Umbilical cord (tissue), 2 donors: ENCODE data around the gene SLC29A2. TPM values are rescaled to one million over a fixed set of nuclear protein-coding genes. Genes with fewer than 3 reads are reported as not detected.
"Not testable (repeated sequence)": the region's sequence is repeated elsewhere in the genome, so short reads cannot be mapped to it uniquely, and the experiment has no call there.

ENCODE experiments used
- DNase-seq: peaks from one replicate; pipeline ENCODE4 v3.0.0-alpha.2; 2015; ENCODE audit warnings: low spot score
- total RNA-seq: library from RNA; depleted of rRNA; stranded (reverse); fragments of >200 nt; gene quantifications from one replicate; pipeline ENCODE4 v1.2.3, GENCODE V29; 2014; ENCODE audit warnings: low replicate concordance; ENCODE audit not compliant: insufficient read depth

SLC29A2 gene
- total RNA-seq, 1 donor from 2014 or later, result 1.4 TPM

DNA sequence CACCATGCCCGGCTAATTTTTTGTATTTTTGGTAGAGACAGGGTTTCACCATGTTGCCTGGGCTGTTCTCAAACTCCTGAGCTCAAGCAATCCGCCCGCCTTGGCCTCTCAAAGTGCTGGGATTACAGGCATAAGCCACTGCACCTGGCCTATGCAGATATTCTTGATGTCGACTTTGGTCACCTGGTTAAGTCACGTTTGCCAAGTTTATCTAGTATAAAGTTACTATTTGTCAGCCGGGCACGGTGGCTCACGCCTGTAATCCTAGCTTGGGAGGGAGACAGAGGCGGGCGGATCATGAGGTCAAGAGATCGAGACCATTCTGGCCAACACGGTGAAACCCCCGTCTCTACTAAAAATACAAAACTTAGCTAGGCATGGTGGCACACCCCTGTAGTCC is 12.8 kb upstream of the SLC29A2 start:
- not testable (repeated sequence) for DNase-seq

DNA sequence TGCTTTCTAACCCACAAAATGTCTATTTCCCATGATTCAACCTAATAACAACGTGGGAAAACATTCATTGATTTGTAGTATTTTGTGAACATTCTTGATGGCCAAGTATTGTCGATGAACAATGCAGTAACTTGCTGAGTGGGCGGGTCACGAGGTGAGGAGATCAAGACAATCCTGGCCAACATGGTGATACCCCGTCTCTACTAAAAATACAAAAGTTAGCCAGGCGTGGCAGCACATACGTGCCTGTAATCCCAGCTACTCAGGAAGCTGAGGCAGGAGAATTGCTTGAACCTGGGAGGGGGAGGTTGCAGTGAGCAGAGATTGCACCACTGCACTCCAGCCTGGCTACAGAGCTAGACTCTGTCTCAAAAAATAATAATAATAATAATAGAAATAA is 8.7 kb upstream of the SLC29A2 start:
- not testable (repeated sequence) for DNase-seq

DNA sequence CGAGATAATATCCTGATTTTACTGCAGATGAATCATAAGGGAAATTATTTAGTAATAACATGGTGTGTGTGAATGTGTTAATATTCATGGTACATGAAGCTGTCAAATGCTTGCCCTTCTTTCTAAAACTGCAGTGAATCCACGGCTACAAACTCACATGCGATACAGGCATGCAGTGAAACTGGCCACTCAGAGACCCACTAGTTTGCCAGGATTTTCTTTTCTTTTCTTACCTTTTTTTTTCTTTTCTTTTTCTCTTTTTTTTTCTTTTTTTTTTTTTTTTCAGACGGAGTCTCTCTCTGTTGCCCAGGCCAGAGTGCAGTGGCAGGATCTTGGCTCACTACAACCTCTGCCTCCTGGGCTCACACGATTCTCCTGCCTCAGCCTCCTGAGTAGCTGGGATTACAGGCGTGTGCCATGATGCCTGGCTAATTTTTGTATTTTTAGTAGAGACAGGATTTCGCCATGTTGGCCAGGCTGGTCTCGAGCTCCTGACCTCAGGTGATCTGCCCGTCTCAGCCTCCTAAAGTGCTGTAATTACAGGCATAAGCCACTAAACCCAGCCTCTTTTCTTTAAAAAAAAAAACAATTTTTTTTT is 2.2 kb upstream of the SLC29A2 start:
- DNase-seq, result not testable (repeated sequence)

DNA sequence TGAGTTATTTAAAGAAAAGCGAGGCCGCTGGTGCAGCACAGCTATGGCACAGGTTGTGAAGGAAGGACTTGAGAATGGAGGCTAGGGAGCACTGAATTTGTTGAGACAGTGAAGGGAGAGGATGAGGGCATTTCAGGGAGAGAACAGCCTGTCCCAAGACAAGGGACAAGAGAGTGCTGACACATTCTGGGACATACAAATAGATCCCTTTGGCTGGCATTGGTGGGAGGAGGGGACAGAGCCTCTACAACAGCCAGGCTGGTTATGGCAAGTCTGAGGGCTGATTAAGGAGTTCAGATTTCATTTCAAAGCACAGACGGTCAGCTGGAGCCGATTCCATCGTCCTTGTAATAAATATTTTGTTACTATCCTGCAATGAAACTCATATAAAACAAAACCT is 1.7 kb upstream of the SLC29A2 start:
- DNase-seq, result no peak

DNA sequence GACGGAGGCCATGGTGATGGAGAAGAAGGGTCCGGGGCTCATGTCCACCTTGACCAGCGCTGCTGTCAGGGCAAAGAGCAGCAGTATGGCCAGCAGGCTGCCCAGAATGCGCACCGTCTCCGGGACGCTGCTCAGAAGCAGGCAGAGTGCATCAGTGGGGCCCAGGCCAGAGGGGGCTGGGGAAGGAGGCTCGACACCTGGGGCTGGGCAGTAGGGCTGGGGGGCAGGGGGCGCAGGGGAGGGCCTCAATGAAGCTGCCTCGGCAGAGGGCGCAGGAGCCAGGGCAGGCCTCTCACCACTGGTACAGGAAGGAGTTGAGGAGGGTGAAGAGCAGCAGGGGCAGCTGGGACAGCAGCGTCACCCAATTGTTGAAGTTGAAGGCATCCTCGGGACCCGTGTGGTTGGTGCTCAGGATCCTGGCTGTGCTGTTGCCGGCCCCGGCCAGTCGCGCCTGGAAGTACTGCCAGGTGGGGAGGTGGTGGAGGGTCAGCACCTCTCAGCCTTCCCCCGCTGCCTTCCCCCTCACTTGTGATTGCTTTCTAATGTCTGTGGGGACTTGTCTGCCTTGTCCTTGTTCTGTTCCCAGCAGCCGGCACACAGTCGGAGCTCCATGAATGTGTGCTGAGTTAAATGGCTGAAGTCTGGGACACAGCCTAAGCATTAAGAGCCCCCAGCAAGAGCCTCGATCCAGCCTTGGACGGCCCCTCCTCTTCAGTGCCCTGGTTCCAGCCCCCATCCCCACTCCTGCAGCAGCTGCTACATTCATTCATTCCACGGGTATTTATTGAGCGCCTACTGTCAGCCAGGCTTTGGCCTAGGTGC is 2.3 kb downstream of the SLC29A2 start:
- no peak for DNase-seq

DNA sequence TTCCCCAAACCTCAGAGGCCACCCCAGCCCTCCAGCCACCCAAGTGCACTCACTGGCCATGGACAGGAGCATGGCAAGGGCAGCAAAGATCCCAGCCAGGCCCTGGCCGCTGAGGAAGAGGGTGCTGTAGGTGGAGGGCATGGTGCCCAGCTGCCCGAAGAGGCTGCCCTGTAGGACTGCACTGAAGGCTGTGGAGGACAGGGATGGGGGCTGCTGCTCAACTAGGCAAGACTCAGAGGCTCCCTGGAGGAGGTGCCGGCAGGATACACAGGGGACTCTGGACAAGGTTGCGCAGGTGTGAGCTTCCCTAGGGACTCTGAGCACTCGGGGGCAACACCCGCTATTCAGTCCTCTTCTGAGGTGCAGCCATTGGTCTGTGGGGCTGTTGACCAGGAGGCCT is 3.1 kb downstream of the SLC29A2 start:
- no peak for DNase-seq

DNA sequence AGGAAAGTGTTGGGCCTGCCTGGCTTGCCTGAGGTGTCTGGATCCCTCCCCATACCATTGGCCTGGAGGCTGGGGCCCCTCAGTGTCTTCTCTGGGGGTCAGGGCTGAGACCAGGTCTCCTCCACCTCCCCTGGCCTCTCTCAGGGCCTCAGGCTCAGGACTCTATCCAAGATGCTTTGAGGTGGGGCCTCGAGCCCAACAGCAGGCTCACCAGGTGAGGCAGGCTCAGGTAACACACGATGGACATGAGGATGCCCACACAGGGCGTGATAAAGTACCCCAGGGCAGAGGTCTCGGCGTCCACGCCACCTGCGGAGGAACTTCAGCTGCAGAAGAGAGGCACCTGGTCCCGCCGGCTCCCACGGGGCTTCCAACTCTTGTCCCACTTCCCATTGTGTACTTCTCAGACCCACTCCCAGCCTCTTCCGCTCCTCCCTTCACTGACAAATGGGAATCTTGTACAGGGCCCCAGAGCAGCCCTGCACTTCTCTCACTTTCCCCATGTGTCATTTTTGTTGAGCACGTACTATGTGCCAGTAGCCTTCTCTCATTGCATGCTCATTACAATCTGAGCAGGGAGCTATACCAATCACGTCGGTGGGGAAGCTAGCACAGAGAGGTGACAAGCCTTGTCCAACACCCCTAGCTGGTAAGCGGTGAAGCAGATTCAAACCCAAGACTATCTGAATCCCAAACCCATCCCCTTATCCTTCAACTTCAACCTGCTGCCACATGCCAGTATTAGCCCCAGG is 3.8 kb downstream of the SLC29A2 start:
- DNase-seq, result no peak

DNA sequence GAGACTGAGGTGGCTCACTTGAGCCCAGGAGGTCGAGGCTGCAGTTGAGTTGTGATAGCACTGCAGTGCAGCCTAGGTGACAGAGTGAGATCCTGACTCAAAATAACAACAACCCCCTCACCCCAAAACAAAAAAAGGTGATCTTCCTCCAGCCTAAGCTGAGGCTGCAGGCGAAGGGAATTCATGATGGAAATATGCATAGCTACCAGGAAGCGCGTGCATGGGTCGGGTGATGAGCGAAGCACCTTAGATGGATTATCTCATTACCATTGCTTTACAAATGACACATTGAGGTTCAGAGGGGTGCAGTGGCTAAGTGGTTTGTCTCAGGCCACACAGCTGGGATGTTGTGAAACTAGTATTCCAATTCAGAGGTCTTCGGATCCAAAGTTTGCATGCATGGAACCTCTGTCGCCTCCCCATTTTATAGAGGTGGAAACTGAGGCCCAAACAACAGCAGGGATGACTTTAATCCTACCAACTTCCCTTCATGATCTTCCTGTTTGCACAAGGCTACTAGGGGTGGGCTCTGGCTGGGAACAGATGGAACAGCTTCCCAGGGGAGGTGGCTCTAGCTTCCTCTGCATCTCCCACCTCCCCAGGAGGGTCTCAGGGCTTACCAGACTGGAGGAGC is 4.6 kb downstream of the SLC29A2 start:
- DNase-seq, result no peak

DNA sequence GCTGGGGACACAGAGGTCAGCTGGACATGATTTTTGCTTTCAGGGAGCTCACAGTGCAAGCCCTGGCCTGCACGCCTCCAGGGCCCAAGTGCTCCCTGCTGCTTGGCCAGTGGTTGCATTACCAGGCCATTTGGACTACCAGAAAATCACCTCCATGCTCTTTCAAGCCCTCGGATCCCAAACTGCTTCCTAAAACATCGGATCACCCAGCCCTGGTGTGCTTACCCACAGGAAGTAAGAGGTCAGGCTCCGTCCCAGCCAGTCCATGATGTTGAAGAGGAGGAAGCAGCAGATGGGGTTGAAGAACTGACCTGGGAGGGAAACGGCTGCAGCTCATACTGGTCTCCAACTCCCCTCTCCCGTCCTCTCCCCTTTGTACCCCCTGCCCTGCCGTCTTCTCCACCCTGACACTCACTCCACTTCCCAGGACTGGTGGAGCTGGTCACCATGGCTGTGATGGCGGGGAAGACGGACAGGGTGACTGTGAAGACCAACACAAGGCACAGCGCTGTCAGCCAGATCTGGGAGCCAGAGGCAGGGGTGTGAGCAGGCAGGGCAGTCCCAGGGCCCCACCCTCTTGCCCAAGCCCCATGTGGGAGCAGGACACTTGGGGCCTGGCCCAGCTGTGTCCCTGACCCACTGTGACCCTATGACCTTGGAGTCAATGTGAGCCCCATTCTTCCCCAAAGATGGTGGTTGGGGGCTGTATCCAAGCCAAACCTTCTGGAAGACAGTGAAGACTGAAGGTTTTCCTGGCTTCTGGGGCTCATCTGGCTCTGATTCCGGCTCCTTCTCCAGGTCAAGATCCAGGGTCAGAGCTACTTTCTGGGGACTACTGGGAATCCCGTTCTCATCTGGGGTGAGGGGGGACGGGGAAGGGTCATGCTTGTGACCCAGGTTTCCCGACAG is 5.6 kb downstream of the SLC29A2 start:
- DNase-seq, result no peak

DNA sequence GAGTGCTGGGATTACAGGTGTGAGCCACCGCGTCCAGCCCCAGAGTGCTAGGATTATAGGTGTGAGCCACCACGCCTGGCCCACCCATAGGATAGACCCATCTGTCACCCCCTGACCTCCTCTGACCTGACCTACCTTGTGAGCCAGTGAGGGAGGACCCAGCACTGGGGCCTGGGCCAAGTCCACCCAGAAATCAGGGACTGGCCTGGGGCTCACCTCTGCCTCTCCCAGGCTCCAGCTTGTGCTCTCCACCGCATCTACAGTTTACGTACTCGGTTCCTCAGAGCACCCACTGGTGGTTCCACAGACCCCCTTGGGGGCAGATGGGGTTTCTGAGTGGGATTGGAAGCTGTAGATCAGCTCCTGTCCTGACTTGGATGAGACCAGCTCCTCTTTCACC is 6.4 kb downstream of the SLC29A2 start:
- DNase-seq, result no peak

DNA sequence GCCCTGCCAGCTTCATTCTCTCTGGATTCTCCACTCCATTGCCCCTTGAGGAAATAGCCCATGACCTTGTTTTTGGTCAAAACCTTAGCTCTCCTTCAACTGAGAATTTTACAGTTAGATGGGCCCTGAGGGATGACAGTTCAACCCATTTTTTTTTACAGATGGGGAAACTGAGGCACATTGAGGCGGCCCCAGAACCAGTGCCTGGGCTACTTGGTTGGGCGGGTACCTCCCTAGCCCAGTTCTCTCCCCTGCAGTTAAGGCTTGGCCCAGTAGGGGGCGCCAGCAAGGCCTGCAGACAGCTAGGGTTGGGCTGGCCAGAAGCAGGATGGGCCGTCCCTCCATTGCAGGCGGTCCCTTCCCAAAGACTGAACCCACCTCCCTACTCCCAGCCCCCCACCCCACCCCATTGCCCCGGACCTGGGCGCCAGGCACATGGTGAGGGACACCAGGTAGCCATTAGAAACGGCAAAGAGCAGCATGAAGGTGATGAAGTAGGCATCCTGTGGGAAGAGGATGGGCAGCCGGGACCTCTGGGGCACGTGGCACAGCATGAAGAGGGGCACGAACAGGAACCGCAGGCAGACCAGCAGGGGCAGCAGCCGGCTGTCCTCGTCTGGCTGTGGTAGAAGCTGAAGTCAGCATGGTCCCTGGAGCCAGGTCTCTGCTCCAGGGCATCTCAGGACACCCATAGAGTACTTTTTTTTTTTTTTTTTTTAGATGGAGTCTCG is 7.6 kb downstream of the SLC29A2 start:
- DNase-seq, result no peak

DNA sequence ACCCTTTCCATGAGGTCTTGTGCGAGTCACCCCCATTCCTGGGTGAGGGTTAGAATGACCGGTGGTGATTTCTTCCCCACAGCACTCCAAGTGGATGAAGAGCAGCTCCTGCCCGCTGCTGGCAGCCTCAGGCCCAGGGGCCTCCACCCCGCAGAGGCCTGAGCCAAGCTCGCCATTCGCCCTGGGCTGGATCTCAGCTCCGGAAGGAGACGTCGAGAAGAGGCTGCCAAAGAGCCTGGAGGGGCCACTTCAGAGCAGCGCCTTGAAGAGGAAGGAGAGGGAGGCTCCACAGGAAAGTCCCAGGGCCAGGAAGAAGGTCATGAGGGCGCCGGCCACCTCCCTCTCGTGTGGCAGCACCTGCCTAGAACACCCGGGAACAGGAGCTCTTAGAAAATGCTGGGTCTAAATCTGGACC is 8.4 kb downstream of the SLC29A2 start:
- no peak for DNase-seq

DNA sequence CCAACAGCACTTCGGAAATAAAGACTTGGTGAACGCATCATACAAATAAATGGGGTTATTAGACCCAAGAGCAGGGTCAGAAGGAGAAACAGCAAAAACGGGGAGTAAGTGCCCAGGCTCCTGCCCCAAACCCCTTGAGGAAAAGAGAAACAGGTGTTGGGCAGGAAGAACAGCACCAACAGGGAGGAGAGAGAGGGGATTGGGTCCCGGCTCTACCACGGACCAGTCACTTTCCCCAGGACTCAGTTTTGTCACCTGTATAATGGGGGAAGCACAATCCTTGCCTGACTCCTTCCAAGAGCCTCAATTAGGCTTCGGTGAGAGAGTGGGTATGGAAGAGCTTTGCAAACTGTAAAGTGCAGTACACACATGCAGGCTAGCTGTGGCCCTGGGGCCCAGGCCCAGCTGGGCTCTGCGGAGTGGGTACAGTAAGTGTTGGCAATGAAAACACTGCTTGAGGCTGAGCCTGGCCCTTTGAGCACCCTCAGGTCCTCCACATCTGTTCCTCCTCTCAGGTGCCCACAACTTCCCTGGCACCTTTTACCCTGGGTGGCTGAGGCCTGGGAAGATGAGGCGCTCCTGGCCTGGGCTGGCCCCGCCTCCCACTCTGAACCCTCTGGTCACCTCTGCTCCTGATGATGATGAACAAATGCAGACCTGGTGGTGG is 8.9 kb downstream of the SLC29A2 start:
- no peak for DNase-seq

DNA sequence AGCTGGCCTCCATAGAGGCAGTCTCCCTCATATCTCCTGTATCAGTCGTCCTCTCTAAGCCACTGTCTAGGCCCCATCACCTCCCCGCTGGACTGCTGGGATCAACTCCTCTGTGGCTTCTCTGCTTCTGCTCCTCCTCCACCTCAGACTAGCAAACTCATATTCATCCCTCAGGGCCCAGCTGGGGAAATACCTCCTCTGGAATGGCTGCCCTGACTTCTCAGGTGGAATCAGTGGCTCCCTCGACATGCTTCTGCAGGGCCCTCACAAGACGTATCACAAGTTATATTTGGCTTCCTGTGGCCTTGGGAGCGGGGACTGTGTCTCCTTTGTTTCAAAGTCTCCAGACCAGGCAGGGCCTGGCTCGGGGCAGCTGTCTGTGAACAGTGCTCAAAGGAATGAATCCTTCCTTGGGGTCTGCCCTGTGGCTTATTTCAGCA is 10.0 kb downstream of the SLC29A2 start:
- no peak for DNase-seq

DNA sequence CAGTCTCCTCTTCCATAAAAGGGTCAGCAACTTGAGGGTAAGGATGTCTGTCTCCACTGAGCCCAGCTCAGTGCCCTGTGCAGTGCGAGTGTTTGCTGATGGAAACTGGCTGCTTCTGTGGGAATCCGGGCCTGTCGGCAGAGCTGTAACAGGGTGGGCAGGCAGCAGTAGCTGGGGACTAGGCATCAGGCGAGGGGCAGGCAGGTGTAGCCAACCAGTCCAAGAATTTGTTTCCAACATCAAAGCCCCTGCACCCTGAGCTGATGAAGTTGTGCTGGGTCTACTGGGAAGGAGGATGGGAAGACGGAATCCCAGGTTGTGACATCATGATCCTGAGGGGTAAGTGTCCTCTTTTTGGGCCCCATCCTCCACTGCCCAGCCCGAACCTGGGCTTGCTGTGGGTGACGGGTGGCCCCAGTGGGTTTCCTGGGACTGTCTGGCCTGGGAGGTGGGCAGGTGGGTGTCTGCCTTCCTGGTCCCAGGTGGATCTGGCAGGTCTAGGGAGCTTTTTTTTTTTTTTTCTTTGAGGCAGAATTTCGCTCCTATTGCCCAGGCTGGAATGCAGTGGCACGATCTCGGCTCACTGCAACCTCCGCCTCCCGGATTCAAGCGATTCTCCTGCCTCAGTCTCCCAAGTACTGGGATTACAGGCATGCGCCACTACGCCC is 11.0 kb downstream of the SLC29A2 start:
- no peak for DNase-seq

DNA sequence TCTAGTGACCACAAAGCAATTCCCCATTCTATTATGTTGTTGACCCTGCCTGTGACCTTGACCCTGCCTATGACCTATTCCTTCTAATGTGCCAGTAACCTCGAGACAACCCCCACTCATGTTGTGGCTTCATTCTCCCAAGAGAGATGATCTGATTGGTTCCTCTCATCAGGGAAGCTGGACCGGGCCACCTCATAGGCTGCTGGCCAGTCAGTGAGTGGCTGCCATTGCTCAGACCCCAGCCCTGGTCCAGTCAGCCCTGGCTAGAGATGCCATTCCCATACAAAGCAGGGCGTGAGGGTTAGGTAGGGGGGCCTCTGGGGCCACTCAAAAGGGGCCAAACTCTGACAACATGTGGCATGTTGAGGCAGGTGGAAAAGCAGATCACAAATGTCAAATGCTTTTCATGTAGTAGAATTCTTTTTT is 11.9 kb downstream of the SLC29A2 start:
- no peak for DNase-seq

DNA sequence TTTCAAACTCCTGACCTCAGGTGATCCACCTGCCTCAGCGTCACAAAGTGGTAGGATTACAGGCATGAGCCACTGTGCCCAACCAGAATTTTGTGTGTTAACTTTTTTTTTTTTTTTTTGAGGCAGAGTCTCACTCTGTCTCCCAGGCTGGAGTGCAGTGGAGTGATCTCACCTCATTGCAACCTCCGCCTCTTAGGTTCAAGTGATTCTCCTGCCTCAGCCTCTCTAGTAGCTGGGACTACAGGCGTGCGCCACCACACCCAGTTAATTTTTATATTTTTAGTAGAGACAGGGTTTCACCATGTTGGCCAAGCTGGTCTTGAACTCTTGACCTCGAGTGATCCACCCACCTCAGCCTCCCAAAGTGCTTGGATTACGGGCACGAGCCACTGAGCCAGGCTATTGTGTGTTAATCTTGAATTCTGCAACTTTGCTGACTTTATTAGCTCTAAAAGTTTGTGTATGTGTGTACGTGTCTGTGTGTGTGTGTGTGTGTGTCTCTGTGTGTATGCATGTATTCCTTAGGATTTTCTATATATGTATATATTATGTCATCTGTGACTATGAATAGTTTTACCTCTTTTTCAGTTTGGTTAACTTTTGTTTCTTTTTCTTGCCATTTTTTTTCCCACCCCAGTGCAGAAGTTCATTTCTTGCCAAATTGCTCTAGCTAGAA is 20.9 kb downstream of the SLC29A2 start:
- not testable (repeated sequence) for DNase-seq

DNA sequence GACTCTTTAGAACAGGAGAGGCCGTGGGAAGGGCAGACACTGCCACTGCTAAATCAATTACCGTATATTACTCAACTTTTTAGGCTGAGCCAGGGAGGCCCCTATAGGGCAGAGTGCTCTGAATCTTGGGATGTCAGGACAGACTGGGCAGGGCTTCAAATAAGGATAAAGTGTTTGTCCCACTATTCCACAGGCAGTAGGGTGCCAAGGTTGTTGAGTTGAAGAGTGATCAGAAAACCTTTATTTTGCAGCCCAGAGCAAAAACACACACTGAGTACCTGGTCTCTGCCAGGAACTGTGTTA is 22.5 kb downstream of the SLC29A2 start:
- peak; percentile 44 for DNase-seq
